CD4-positive, alpha-beta T cell treated with Interleukin-4 for 1 hour (primary cell): Measurements from ENCODE around the gene RBM20.

Experiments used
- DNase-seq, 2 donors: peaks; one replicate each; pipeline ENCODE4 v3.0.0-alpha.2; 2020 to 2022

RBM20 gene

DNA sequence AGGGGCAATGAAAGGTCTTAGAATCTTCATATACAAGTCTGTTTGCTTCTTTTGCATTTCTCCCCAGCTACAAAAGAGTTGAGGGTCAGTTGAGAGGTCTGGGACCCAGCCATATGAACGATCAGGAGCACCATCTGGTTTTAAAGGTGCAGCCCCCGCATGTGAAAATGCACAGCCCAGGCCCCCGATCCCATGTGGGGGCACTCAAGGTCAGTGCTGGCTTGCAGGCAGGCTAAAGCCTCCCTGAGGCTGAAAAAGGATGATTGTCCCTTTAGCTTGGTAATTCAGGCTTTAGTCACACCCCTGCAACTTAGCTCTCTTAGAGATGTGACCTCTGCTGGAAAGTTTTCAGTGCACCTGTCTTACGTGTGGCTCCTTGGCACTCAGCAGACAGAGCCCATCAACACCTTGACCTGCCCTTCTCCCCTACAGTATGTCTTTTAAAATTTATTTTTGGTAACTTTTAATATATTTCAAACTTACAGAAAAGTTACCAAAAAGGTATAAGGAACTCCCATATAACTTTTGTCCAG, 147.5 kb downstream of the RBM20 start:
- DNase-seq = no peak

DNA sequence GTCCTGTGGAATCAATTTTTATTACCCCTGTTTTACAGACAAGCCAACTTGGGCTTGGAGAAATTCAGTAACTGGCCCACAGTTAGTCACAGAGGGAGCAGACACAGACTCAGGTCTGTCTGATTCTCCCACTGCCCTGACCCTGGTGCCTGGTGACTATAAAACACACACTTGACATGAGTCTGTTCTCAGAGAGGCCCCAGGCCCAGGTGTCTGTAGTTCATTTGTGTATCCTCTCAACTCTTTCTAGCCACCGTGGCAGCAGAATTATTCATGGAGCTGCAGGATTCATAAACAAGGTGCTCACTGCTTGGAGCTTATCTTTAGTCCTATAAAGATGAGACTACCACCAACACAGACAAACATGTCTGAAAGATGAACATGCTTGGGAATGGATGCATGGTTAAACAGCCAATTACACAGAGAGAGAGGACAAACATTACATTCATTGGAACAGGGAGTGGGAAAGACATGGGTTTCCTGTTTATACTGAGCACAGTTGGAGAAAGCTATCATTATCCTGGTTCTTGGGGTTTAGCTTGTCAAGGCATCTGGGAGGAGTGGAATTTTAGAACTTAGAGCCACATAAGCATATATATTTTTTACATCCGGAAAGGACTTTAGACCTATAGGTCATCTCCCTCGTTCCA, 148.5 kb downstream of the RBM20 start:
- no peak for DNase-seq

DNA sequence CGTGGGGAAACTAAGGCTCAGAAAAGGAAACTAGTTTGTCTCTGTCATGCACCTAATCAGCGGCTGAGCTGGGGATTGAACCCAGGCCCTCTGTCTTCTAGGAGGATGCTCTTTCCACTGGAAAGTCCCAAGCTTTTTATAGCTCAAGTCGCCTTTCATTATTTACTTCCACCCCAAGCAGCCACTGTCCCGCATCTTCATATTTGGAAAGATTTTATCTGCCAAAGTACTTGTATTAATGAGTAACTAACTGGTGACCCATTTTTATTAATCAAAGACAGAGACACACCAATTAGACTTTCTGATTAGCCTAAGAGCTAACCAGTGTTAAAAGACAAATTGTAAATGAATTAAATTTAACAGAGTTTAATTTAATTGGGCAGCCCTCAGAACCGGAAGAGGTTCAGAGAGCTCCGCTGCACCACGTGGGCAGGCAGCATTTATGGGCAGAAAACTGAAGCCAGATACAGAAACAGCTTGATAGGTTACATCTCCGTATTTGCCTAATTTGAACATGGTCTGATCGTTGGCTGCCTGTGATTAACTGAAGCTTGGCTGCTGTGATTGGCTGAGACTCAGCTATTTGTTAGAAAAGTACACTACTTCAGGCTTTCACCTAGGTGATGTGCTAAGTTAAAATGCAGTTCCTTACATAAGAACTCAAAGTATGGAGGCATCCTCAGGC, 149.1 kb downstream of the RBM20 start:
- DNase-seq = no peak

DNA sequence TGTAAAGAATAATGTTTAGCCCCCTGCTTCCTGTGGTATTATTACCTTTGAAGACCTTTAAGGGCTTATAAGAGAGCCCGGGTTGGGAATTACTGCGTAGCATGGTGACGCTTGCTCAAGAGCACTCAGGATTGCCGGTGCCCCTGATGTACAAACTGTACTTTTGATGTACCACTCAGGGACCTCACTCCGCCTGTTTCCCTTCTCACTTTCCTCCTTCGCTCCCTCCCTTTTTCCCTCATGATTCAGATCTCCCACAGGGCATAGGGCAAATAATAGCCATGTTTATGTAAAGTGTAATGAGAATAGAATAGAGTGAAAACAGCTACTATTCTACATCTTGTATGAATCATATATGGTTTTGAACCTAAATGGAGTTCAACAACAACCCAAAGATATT, 149.8 kb downstream of the RBM20 start:
- DNase-seq = no peak

DNA sequence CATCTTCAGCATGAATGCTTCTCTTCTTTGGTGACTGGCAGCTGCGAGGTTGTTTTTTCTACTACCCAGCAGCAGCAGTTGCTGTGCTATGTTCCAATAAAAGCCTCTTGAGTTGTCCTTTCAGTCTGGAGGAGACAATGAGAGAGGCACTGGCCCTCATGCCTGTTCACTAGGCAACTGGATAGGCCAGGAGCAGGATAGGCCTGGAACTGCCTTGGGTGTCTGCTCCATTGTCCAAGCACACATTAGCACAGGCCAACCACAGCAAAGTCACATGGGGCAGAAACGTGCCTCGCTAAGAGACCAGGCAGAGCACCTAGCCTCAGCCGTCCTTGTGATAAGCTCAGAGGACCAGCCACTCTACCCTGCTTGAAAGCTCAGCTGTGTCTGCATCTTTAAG, 150.7 kb downstream of the RBM20 start:
- no peak for DNase-seq

DNA sequence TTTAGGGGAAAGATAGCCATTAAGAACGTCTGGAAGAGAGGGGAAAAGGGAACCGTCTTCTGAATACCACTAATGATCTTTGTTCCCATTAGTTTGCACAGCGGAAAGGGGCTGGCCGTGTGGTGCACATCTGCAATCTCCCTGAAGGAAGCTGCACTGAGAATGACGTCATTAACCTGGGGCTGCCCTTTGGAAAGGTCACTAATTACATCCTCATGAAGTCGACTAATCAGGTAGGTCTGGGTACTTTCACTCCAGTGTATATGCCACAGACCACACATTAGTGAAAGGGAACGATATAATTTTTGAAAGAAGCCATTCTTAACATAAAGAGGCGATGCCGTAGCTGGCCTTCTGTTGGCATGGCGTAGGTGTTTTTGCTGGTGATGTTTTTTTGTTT, 153.3 kb downstream of the RBM20 start:
- no peak for DNase-seq

DNA sequence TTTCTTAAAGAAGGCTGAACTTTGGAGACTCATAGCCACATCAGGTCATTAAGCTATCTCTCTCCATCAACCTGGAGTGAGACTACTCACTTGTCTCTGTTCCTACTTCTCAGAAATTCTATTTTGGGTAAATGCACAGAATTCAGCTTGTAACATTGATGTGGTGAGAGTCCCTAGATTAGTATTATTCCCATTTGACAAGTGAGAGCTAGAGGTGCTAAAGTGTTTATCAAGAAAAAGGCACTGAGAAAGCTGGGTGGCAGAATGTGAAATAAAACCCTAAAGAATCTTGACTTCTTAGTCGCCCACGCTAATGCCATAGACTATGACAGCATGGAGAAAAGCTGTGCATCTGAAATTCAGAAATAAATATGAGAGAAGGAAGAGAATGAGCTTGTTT, 154.2 kb downstream of the RBM20 start:
- DNase-seq = no peak

DNA sequence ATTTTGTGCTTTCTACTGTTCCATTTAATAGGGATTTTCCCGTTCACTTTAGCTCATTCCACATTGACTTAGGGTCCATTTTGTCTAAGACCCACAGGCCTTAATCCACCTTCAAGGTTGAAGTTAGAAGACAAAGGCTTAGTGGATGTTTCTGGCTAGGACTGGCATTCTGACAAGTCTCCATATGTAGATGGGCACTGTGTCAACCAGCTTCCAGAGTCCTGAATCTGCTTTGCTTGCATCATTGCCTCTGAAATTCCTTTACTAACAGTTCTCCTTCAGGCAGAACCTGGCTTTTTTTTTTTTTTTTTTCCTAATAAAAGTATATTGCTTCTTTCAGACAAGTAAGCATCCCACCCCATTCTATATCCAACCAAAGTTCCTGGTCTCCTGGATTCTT, 158.0 kb downstream of the RBM20 start:
- no peak for DNase-seq

DNA sequence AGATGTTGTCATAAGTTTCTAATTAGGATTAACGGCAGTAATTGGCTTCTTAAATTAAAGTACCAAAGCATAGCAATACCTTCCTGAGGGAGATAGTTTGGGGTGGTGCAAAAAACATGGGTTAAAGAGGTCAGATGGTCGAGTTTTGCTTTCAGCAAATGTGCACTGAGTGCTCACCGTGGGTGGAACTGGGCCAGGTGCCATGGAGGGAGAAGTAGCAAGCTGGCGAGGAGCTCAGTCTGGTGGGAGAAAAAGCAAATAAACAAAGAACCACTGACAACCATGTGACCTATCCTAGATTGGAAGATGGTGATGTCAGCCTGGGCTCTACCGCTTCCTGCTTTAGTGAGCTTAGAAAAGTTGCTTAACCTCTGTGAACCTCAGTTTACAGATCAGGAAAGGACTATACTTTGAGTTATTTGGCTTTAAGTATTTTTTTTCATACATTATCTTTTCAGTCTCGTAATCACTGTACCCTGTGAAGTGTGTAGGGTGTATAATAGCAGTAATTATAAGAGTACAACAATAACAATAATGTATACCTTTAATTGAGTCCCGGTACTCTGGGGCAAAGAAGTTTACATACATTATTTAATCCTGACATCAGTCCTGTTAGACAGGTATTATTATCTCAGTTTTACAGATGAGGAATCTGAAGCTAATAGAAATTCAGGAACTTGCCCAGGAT, 158.6 kb downstream of the RBM20 start:
- DNase-seq = peak; percentile 37 to 53

DNA sequence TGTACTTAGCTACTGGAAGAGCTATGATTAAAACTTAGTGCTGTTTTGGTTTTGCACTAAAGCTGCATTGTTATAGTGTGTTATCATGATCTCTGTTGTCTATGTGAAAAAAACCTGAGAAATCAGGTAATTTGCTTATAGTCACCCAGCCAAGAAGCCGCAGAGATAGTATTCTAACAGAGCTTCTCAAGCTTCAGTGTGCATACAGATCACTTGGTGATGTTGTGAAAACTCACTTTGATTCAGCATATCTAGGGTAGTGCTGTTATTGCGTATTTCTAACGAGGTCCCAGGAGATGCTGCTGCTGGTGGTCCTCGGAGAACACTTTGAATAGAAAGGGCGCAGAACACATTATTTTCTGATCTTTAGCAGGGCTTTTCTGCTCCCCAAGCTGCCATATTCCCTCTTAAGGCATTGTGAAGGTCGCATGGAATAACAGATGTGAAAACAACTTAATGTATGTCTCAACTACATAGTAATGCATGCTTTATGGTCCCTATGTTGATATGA, 159.2 kb downstream of the RBM20 start:
- no peak for DNase-seq

DNA sequence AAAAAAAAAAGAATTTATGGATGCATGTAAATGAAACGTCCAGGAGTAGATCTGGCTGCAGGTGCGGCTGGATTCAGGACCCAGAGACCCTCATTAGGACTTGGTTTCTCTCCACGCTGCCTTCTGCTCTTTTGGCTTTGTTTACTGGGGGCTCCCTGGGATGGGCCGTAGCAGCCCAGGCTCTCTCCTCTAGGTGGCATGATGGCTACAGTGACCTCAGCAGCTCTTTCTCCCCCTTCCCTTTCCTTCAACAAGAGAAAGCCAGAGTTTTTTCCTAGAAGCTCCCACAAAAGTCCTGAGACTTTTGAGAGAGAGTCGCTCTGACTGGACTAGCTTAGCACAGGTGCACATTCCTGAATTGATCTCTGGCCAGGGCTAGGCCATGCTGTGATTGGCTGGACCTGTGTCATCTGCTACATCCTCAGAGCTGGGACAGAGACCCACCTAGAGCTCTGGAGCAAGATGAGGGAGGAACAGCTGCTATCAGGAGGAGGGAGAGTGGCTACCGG, 159.7 kb downstream of the RBM20 start:
- peak; percentile 50 to 56 for DNase-seq

DNA sequence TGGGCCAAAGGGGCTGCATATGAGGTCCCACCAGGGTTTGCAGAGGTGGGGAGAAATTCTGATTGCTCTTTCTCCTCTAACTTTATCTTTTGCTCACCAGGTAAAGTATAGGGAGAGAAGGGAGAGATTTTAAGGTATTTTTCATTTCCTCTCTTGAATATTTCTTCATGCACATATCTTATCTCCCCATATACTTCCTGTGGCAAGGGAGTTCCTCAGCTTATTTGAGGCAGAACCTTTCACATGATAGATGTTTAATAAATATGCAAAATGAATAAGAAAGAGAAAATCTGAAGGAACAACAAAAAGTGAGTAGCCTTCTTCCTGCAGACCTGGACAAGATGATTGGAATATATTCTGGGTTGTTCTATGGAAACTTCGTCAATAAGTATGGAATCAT, 160.2 kb downstream of the RBM20 start:
- DNase-seq = no peak

DNA sequence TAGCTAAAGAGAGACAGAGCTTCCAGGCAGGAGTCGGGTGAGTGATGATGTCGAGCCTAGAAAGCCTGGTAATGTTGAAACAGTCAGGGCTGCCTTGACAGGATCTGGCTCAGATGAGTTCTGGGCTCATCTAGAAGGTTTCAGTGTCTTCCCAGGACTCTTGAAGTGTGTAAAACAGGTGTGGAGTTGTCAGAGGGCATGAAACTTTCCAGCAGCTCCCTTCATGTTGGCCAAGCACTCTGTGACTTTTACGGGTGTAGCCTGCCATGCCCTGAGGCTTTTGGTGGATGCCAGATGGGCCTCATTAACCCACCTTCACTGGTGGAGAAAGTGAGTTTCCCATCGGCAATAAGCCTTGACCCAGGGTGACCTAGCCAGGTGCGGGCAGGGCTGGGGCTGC, 161.2 kb downstream of the RBM20 start:
- no peak for DNase-seq

DNA sequence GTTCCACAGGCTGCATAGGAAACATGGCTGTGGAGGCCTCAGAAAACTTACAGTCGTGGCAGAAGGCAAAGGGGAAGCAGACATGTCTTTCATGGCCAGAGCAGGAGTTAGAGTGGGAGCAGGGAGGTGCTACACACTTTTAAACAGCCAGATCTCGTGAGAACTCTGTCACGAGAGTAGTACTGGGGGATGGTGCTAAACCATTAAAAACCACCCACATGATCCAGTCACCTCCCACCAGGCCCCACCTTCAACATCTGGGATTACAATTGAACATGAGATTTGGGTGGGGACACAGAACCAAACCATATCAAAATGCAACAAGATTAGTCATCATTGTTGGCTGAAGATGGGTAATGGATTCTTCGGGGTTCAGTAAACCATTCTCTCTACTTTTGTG, 162.2 kb downstream of the RBM20 start:
- no peak for DNase-seq

DNA sequence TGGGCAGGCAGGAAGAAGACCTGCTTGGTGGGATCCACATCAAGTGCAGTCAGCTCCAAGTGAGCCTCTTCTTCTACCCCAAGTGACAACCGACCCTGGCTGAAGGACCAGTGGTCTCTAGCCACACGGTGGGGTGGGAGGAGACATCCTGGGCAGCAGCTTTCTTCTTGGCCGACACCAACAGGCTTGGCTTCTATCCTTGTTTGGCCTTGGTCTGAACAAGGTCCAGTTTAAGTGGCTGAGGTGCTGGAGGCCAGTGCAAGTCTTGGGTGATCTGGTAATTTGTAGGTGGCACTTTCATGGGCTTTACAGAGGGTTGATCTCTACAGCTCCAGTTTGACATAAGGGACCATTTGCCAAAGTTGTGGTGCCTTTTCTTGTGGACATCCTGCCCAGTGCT, 164.0 kb downstream of the RBM20 start:
- DNase-seq = no peak

DNA sequence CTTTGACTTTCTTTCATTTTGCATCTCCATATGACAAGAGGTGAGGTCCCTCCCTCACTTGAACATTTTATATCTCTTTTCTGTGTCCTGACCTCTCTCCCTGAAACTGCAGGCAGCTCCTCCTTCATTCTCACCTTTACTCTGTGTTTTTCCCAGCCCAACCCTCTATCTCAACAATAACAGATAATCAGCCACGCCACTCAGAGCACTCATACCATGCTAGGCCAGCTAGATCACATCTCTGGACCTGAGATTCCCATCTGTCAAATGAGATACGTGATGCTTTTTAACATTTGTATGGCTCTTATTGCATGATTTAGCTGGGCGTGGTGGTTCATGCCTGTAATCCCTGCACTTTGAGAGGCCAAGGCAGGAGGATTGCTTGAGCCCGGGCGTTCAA, 164.5 kb downstream of the RBM20 start:
- no peak for DNase-seq

DNA sequence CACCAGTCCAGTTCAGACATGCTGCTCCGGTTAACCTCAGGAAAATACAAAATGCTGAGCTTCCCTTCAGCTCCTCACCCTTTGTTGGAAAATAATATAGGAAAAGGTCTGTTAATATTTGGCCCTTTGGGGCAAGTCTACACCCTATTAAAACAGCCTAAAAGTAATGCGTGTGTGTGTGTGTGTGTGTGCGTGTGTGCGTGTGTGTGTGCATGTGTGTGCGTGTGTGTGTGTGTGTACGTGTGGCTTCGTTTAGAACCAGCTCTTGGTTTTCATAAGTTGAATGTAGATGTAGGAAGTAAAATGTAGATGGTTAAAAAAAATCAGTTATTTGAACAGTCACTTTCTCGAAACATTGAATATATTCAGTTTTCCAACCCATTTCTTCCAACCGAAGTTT, 166.5 kb downstream of the RBM20 start:
- no peak for DNase-seq

DNA sequence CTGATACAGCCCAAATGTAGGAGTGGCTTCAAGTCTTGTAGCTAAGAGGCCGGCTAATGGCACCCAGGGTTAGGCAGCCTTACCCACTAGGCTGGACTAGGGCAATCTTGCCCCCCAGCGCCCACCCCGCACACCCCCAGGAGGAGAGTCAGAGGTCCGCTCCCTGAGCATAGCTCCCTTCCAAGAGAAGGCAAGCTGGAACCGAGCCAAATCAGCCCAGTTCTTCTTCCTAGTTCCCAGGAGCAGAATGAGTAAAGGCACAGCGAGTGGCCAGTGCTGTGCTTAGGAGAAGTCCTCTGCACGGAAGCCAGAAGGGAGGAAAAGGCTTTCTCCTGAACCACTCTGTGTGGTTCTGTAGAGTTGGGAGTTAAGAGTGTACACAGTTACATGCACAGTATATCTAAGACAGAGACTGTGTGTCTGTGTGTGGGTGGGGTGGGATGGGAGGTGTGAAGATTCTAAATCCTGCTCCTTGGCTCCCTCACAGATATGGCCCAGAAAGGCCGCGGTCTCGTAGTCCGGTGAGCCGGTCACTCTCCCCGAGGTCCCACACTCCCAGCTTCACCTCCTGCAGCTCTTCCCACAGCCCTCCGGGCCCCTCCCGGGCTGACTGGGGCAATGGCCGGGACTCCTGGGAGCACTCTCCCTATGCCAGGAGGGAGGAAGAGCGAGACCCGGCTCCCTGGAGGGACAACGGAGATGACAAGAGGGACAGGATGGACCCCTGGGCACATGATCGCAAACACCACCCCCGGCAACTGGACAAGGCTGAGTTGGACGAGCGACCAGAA, 167.8 kb downstream of the RBM20 start:
- DNase-seq = no peak

DNA sequence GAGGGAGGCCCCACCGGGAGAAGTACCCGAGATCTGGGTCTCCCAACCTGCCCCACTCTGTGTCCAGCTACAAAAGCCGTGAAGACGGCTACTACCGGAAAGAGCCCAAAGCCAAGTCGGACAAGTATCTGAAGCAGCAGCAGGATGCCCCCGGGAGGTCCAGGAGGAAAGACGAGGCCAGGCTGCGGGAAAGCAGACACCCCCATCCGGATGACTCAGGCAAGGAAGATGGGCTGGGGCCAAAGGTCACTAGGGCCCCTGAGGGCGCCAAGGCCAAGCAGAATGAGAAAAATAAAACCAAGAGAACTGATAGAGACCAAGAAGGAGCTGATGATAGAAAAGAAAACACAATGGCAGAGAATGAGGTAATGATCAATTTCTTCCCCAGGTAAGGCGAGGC, 168.4 kb downstream of the RBM20 start:
- no peak for DNase-seq

DNA sequence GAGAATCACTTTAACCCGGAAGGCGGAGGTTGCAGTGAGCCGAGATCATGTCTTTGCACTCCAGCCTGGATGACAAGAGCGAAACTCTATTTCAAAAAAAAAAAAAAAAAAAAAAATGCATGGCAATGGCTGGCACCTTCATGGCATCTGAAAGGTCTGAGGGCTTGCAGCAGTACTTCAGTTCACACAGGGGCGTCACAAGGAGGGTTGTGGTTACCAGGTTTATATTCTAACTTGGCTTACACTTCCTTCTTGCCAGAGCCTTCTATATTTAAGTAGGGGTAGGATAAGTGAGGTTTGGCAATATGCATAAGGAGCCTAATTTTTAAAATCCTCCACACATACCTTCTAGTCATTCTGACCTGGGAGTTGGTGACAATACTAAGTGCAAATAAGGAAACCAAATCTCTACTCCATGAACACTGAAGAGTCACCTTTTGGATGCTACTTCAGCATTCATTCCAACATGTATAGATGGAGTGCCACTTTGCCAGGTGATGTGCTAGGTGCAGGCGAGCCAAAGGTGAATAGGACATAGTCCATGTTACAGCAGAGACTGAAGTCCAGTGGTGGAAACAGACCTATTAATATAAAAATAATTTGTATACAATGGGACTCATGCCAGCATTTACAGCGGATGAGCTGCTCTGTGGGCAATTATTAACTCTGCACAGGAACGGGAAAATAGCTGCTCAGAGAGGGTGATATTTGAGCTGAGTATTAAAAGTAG, 169.8 kb downstream of the RBM20 start:
- DNase-seq = no peak

DNA sequence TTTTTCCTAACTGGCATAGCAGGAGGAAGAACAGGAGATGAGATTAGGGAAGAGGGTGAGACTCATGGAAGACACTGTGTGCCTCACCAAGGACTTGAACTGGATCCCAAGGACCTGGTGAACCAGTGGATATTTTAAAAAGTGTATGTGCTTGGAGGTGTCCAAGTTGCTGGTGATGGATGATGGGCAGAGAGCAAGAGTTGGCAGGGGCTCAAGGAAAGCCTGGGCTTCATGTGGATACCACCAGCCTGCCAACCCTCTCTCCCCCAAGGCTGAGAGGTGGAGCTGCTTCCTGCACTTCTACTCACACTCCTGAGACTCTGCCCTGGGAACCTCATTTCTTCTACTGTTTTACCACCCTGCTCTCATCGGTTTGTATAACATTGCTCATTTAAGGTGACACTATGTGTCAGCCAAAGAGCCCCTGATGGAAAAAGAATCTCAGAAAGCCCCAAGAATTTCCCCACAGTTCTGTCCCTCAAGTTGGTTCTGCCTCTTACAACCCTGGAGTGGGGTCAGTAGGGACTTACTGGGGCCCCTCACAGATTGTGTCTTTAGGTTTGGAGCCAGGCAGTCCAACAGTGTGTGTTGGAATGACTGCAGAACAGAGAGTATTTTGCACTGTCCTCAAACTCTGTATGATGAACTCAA, 171.3 kb downstream of the RBM20 start:
- no peak for DNase-seq

DNA sequence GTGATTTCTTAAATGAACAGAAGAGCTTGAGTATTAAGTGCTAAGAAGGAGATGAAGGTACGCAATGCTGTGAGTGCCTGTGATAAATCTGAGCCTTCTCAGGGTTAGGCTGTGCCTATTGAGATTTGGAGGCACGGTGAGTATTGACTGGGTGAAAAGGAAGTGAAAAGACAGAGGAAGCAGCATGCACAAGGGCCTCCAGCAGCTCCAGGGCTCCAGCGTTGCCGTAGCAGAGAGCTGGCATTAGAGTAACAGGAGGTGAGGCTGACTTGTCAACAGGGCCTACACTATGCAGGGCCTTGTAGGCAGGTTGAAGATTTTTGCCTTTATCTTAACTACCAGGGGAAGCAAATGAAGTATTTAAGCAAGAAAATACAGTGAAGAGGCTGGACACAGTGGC, 173.5 kb downstream of the RBM20 start:
- no peak for DNase-seq
